Measurements from ENCODE around the gene OPN3. TPM values are rescaled to one million over a fixed set of nuclear protein-coding genes. Genes with fewer than 3 reads are reported as not detected.

Gene OPN3
- total RNA-seq, 1 donor from 2014 or later = 21.2 TPM

GRCh38 chr1:241645199-241645598 lies 5.0 kb upstream of the OPN3 start:
- DNase-seq (ENCODE audit: low spot score) = no peak

- no peak for DNase-seq (ENCODE audit: low spot score)
Observed at GRCh38 chr1:241644259-241644658, 4.1 kb upstream of the OPN3 start.

DNA sequence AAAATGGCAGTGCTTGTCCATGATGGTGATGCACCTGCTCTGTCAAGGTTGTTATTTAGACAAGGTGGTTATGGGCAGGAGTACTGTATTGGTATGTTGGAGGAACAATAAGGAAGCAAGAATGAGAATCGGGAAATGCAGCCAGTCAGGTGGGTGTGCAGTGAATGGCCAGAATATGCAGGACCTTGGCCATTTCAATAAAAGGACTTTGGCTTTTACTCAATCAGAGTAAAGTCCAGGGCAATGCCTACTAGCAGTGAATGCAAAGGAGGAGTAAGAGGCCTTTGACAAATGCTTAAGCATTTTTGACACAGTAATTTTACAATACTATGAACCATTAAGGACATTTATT lies 2.4 kb upstream of the OPN3 start:
- DNase-seq (ENCODE audit: low spot score) = no peak

GRCh38 chr1:241641773-241642592 lies 1.8 kb upstream of the OPN3 start:
- no peak for DNase-seq (ENCODE audit: low spot score)

DNA sequence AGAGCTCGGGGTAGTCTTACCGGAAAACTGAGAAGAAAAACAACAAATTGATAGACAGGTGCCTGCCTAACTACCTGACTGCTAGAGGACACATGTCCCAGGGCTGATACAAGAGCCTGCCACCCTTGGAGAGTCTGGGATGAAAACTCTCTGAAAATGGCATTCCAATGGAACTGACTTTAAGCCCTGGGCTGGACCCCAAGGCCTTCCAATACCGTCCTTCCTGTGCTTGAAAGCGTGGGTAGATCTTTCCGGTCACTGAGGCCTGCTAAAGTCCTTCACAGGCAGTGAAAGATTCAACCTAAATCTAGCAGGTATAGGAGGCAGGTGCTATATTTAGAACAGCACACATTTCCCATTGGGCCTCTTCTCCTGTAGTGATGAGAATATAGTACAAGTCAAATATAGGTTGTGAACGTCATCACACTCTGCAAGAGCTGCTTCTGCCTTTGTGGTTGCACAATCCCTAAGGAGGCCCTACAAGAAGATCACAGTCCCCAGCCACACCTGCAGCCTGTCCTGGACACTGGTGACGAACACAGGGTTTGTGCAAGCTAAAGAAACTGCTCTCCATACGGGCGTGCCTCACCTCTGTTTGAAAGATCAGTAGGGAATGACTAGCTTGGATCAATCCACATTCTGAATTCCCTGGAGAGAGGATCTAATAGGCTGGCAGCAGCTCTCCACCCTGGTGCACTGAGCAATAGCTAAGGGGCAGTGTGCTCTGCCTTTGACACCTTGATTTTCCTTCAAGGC lies 876 bp upstream of the OPN3 start:
- DNase-seq (ENCODE audit: low spot score) = no peak

GRCh38 chr1:241639623-241640148 lies 483 bp downstream of the OPN3 start:
- DNase-seq (ENCODE audit: low spot score) = no peak

DNA sequence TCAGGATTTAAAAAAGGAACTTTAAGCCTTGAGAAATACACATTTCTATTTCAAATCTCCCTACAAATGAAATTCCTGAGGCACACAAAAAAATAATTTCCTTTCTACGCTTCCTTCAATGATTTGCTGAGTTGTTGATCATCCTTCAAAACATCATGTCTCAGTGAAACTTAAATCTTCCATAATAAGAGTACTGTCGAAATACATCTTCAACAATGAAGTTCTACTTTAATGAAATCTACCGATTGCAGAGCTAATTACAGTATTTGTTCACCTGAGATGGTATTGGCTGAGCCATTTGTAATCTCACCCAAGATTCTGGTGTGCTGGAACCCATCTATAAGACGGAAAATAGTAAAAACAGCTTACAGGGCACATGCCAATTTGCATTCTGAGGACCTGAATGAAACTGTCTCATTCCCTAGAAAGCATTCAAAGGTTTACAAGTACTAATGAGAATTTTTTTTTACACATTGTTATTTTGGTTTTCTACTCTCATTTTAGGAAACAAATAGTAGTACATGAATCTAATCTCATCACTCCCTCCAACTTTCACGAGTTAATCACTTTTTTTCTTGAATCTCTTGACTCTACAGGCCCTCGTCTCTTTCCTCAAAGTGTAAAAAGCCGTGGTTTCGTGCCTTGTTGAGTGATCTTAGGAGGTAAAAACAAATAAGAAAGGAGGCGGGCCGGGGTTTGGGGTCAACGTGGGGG lies 1.1 kb downstream of the OPN3 start:
- no peak for DNase-seq (ENCODE audit: low spot score)

DNA sequence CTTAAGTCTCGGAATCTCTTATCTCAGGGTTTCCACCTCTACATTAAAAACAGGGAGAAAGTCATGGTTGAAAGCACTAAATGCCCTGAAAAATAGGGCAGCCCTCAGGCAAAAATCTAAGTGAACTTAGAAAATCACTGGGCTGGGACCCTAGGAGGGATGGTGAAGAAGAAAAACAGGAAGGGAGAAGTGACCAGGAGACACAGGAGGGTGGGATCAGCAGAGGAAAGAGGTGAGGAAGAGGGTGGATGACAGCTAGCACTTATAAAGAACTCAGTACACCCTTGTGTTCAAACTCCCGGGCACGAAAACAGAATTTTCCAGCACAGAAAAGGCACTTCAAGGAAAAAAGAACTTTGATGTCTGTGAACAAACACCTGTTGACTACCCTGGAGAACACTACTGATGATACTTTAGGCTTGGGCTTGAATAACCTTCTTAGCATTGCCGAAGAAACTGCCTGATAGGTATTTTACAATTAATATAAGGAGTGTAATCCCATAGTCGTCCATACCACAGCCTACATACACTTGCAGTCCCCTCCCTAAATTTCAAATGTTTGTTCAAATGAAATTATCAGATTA lies 2.0 kb downstream of the OPN3 start:
- DNase-seq (ENCODE audit: low spot score) = no peak

DNA sequence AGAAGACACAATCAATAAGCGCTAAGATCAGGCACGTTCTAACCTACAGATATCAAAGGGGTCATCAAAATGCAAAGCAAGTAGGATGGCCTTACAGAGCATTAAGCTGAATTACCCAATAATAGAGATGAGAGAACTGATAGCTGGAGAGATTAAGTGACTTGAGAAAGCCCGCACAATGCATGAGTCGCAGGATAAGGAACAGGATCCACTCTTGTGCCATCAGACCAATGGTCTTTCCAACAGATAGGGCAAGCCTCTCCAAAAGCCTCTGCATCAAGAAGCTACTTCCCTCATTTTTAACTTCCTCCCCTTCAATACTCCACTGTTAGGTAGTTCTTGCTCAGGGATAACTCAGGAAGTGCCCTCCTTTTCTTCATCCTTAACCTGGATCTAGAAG lies 2.6 kb downstream of the OPN3 start:
- DNase-seq (ENCODE audit: low spot score) = no peak

DNA sequence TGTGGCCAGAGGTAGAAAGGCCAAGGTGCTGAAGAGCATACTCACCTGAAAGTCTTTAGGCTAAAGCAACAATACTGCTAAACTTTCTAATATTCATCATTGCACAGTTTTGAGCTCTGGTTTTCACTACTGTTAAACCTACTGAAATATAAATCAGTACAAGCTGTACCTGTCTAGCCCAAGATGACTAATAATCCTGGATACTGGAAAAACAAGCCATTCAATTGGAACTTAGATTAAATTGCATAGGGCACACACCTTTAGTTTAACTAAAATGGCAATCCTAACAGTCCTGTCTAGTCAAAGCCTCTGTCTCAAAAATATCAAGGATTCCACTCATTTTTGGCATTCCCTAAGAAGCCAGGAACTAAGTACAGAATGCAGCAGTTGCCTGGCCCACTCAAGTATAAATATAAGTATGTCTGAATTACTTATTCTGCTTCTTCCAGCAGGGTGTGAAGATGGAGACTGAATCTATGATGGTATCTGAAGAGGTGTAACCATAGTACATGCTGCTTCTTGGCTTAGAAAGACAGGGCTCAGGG lies 3.1 kb downstream of the OPN3 start:
- peak; percentile 28 for DNase-seq (ENCODE audit: low spot score)

DNA sequence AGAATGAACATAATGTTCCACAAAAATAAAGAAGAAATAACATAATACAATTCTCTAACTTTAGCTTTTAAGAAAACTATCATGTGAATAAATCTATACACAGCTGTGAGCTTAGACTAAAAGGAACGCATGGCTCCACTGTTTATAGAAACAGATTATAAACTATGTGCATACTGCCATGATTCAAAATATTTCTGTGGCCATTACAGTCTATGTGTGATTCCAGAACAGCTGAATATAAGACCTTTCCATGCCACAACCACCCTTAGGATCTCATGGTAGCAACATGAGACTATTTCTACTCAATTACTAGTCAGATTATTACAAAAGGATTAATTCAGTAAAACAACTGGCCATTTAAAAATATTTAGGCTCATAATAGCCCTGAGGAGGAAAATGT lies 3.9 kb downstream of the OPN3 start:
- no peak for DNase-seq (ENCODE audit: low spot score)

DNA sequence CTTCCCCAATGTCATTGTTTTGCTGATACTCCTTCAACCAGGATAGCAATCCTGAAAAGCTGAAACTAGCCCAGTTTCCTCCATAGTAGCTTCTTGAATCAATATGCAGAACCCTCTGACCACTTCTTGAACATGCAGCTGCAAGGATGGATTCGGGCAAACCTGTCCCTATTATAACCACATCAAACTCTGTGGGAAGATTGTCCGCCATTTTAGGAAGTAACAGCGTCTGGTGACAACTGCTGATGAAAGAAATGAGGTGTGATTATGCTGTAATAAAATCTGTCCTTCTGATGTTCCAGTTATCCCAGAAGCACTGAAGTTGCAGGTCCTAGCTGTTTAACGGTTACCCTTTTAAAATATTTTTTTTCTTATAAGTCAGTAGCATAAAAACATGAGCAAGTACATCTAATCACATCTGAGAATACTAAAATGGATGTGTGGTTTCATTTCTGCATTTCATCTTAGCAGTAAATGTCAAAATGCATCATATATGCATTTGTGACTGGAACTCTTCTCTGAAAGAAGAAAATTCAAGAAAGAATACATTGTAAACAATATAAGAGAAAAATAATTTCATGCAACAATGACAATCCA lies 4.5 kb downstream of the OPN3 start:
- DNase-seq (ENCODE audit: low spot score) = no peak

GRCh38 chr1:241632987-241633386 lies 7.2 kb downstream of the OPN3 start:
- no peak for DNase-seq (ENCODE audit: low spot score)

DNA sequence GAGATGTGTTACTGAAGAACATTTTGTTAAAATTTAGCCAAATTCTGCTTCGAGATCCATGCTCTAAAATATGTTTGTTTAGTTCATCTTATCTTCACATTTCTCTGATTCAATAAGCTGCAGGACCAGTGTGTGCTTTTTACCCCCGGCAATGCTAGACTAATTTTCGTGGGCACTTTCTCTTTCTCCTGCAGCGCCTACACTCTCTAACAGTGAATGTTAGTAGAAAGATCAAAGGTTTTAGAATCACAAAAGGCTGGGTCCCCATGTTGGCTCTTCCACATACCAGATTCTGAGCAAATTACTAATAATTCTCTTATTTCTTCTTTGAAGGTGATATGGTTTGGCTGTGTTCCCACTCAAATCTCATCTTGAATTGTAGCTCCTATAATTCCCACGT lies 8.5 kb downstream of the OPN3 start:
- no peak for DNase-seq (ENCODE audit: low spot score)

DNA sequence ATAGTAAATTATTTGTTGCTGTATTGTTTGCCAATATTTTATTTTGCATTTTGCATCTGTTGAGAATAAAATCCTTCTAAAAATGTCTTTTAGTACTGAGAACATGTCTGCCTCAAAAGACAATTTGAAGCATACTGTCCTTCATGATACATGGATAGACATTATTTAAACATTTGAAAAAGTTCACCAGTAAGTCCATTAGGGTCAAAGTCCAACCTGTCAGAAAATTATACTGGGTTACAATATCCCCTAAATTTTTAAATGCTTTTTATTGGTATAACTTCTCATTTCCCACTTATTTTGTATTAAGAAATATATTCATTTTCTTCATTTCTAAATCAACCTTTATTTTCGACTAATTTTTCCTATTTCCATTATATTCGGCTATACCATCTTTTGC lies 9.3 kb downstream of the OPN3 start:
- DNase-seq (ENCODE audit: low spot score) = no peak

- no peak for DNase-seq (ENCODE audit: low spot score)
Observed at GRCh38 chr1:241630476-241630875, 9.7 kb downstream of the OPN3 start.

GRCh38 chr1:241630005-241630404 lies 10.2 kb downstream of the OPN3 start:
- DNase-seq (ENCODE audit: low spot score) = no peak

- peak; percentile 68 for DNase-seq (ENCODE audit: low spot score)
Observed at GRCh38 chr1:241627453-241628259, 12.5 kb downstream of the OPN3 start.

DNA sequence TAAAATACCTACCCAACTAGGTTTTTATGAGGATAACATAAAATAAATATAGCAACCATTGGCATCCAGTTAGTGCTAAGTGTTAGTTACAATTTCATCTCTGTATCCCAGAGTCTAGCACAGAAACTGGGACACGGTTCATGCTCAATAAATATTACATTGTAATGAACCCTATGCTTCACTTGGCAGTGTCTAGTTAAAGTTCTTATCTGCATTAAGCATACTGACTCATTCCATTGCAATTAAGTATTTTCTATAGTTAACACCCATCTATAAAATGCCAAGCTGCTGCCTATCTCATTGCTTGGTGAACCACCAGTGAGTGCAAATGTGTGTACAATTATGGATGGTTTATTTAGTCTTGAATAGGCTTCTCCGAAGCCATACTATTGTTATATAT lies 15.2 kb downstream of the OPN3 start:
- DNase-seq (ENCODE audit: low spot score) = no peak

DNA sequence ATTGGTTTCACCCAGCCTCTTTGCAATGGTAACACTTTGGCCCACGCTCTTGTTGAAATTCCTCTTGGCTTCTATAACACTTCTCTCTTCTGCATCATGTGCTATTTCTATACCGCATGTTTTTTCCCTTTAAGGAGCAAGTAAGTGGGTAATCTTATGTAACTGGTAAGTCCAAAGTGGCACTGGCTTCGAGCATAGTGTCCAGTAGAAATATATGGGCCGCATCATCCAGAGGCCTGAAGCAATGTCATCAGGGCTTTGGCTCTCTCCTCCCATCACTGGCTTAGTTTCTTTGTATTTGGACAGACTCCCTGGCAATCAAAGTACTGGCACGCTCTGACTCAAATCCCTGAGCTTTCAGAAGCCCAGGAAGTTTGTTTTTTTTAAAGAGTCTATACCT lies 17.5 kb downstream of the OPN3 start:
- no peak for DNase-seq (ENCODE audit: low spot score)

Measured in umbilical cord (tissue), 2 donors.